ENCODE data around the gene BCLAF3.

The BCLAF3 gene

DNA sequence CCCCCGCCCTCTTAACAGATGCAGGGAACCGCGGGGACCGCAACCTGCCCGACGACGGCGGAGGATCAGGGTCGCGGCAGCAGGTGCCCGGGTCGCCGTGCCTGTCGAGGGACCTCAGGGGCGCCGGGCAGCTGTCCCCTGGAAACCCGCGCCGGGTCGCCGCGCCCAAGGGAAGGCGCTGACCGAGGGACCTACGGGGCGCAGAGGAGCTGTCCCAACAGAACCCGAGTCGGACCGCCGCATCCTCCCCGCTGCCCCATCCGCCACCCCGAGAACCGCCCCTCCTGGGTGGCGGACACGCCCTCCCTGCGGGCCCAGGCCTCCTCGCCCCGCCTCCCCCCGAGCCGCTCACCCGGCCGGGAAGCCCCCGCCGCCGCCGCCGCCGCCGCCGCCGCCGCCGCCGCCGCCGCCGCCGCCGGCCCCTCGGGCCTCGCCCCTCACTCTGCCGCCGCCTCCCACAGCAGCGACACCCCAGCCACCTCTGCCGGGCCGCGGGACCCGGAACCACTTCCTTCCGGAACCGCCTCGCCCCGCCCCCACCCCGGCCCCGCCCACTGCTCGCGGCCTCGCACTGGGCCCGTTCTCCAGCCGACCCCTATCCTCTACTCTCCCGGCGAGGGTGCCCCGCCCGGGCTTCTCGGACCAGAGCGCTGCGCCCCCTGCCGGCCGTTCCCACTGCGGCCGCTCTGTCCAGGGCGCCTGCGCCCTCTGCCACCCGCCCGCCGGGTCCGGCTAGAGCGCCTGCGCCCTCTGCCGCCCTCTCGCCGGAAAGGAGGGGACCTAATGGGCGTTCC lies at the start of gene BCLAF3:
Gene BCLAF3 (minus strand): TSS at position 506 of the 794 bp plus-strand sequence. CDS start 20,797 bp downstream, outside the sequence.
- DNase-seq: peak; percentile 88 to 93

DNA sequence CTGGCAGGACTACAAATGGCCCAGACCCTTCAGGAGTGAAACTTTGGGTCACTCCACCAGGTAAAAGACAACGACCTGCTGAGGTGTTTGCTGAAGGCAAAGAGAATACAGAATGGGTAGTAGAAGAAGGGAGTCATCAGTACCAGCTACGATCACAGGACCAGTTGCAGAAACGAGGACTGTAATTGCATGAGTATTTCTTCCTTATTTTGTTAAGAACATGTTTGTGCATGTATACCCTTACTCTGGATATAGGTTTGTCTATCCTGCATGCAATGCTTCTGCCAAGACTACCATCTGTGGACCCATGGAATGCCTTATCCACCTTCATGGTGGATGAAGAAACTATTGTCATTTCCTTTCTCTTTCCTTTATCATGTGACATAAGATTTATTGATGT lies 48.1 kb upstream of the BCLAF3 start:
- no peak for DNase-seq

DNA sequence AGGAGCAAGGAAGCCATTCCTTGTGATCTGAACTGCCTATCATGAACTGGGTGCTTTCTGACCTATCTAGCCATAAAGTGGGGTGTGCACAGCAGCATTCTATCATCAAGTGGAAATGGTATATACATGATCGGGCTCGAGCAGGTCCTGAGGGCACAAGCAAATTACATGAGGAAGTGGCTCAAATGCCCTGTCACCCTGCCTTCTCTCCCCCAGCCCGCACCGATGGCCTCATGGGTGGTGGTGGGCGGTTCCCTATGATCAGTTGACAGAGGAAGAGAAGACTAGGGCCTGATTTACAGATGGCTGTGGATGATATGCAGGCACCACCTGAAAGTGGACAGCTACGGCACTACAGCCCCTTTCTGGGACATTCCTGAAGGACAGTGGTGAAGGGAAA lies 46.3 kb upstream of the BCLAF3 start:
- no peak for DNase-seq

DNA sequence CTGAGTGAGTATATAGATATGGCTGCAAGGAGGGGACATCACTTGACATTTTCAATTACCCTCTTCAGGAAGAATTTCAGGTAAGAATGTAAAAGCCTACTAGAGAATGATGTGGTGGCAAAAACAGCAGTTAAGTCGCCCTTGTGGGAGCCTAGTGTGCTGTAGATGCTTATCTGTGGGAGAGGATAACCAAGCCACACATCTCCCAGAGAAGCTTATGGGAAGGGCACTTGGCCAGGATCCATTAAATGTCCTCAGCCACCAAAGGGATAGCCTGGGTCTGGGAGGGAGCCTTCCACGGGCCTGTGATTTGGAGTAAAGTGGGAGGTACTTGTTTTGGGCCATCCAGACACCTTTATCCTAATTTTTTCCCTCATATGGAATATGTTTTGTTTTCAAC lies 41.3 kb upstream of the BCLAF3 start:
- no peak for DNase-seq

DNA sequence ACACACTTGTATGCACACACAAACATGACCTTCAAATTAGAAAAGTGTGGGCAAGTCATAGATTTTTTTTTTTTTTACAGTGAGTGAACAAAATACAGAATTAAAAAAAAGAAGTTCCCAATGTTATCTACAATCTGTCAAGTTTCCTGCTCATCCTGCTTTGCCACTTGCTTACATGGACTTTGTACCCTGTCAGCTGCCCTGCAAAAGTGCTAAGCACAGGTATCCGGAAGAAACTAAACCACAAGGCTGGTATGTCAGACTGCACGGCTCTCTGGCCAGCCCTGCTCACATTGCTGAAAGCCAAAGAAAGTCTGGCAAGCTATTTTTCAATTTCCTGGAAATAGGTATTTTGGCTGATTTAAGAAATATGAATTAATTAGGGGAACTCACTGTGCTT lies 38.9 kb upstream of the BCLAF3 start:
- no peak for DNase-seq

DNA sequence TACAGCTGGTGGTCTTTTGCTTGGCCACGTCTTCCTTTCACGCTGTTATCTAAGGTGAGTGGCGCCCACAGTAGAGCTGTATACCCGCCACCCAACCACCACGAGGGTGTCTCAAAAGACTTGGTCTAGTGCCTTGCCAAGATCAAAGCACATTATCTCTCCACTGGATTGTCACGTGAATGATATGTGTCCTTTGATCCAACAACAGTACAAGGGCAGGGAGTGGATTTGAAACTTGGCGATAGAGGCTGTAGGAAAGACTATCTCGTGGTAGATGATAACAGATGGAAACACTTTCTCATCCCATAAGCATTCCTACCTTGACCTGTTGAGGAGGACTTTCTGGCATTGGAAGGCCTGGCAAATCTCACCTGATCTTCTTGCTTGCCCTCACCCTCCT lies 37.7 kb upstream of the BCLAF3 start:
- no peak for DNase-seq

DNA sequence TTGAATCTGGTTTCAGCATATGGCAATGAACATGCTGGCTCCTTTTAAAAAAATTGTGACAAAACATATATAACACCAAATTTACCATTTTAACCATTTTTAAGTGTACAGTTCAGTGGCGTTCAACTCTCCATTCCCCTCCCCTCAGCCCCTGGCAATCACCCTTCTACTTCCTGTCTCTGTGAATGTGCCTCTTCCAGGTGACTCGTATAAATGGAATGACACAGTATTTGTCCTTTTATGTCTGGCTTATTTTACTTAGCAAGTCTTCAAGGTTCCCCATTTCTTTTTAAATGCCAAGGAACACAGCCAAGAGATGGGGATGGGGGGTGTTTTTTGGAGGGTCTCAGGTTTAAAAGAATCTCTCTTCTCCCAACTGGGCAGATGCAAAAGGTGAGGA lies 35.4 kb upstream of the BCLAF3 start:
- DNase-seq: no peak

DNA sequence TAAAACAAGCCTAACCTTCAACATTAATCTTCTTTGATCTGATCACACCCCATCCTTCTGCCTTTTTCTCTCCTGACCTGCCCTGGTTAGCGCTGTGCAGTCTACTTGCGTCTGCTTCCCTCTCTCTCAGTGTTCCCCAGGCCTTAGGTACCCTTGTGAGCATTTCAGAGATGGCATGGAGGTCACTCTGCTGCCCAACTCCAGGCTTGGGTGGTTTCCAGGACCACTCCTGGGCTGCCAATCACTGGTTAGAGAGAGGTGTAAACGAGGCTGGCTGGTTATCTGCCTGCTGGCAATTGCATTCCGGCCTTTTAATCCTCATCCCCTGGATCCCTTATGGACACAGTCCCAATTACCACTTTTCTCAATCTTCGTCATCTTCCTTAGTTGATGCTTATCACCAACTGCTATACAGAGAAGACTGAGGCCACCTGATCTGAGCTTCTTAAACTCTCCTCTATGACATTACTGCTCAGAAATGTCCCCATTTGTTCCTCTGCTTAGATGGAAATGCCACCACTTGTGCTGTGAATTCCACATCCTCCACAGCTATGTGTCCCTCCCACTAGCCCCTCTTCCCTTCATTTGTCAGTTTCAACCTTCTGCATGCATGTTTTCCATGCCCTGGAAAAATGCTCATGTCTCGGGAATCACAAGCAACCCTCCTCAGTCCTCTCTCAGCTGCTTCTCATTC lies 29.0 kb upstream of the BCLAF3 start:
- no peak for DNase-seq

DNA sequence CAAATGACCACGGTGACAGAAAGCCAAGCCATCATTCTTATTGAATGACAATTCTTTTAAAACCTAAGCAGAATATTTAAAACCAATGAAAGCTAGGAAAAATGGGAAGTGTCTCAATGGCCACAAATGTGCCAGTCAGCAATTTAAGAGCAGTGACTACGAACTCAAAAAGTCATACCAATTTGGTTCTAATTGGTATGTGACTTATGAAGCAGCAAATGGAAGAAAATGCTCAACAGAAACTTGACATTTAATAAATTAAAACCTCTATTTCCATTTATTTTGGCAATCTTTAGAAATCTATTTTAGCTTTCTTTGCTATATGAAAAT lies 25.7 kb upstream of the BCLAF3 start:
- no peak for DNase-seq

DNA sequence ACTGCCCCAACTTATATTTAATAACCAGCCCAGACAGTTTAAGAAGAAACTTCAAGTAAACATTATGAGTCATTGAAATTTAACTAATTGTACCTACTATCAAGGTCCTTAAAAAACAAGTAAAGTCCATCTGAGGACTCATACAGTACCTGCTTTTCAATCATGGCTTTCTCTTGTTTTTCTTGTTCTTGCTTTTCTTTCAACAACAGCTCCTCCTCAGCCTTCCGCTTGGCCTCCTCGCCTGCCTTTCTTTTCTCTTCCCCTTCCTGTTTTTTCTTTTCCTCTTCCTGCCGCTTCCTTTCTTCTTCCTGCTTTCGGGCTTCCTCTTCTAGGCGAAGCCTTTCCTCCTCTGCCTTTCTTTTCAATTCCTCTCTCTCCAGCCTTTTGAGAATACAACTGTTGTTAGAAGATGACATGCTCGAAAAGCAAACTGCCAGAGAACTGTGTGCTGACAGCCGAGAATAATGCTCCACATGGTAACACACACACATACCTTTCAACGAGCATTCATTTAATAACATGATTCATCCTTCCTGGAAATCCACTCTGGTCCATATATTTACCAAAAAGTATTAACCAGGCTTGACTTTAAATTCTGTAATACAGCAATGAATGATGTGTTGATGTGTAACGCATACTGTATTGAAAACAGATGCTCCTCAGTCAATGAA lies 25.2 kb upstream of the BCLAF3 start:
- DNase-seq: no peak

DNA sequence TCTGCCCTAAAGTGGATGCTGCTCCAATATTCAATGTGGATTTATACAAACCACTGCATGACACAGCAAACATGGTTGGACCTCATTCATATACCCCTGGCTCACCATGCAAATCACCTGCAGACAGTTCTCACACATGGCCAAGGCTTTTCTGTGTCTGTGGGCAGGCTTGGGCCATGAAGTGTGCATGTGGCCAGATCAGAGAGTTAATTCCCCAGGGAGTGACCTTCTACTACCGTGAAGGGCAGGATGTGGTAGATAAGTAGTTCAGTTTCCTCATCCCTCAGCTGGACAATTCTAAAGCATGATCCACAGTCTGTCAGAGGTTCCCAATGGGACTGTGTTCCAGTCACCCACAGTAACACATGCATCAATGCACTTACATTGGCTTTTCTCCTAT lies 24.6 kb upstream of the BCLAF3 start:
- DNase-seq: no peak

DNA sequence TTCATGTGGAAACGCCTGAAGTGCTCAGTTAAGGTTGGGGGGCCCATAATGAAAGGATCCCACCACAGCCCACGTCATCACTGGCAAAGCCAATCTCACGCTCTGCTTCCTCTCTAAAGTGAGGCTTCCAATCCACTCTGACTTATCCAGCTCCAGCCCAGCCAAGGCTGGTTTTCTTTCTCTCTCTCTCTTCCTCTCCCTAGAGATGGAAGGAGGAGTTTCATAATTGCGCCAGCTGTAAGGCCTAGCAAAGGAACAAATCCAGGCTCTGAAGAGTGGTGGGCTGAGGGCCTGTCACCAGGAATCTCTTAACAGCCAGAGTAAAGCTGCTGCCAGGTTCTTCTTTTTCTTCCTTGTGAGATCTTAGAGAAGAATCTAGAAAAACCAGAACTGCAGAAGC lies 20.7 kb upstream of the BCLAF3 start:
- DNase-seq: no peak

DNA sequence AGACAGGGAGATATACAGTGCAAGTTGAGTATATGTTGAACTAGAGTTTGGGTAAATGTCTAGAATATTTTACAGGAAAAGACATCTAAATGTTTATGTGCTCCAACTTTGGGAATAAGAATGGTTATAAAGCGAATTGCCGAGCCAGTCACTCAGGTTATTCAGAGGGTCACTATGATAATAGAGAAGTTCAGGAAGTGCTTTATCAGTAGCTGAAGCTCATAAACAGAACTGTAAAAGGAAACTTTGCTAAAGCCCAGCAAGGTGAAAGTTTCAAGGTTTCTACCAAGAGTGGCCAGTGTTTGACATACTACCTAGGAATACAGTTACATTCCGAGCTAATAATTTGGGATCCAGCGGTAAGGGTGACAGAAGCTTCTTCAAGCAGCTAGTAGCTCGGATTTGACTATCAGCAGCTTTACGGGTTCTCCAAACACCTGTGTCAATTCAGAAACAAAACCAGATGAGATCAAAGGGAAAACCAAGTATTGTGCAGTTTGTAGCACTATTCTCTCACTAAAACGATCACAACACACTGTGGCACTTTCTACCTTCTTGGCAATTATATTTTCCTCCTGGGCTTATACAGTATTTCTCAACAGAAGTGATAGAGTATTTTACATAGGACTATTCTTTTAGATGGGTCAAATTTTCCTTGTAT lies 17.2 kb upstream of the BCLAF3 start:
- DNase-seq: no peak

DNA sequence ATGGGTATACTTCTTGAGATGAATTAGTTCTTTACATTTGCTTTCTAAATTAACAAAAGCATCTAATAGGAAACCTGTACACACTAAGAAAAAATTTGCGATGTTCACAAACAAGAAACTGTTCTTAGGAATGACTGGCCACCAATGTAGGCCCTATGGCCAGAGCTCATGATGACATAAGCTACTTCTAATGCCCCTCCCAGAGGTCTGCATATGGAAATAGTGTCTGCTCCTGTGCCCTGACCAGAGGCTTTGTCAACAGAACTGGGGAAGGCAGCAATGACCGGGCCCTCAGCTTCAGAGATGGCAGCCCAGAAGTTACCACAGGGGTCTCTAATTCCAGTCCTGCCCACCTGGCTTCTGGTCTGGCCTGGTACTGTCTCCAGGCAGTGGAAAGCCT lies 15.0 kb upstream of the BCLAF3 start:
- DNase-seq: no peak

DNA sequence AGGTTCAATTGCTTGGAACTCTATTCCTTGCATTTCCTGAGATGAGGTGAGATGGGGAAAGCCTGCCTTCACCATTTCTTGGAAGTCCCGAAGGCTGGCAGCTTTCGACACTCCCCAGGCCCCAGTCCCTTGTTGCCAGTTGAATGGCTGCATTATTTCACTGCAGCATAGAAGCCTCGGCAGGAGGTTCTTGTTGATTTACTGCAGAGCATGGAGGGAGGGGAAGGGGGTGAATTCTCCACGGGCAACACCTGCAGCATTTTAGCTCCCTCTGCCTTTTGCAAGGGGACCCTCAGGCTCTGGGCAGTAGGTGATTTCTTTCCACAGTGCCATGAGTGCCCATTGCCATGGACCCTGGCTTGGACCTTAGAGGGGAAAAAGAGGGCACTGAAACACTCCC lies 10.7 kb upstream of the BCLAF3 start:
- DNase-seq: no peak

DNA sequence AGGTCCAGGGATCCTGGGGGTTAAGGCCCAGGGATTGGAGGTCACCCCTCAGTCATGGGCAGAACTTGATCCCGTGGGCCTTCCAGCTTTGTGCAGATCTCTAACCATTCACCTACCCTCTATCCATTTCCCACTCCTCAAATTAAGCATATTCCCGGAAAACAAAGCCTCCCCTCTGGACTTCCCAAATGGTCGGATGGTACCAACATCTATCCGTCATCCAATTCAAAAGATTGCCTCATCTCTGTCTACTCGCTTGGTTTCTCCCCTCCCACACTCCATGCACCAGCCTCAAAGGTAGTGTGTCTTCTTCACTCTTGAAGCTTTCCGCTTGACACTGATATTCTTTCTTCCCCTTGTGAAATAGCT lies 473 bp upstream of the BCLAF3 start:
- DNase-seq: peak in 1 of 2 experiments; percentile 22

DNA sequence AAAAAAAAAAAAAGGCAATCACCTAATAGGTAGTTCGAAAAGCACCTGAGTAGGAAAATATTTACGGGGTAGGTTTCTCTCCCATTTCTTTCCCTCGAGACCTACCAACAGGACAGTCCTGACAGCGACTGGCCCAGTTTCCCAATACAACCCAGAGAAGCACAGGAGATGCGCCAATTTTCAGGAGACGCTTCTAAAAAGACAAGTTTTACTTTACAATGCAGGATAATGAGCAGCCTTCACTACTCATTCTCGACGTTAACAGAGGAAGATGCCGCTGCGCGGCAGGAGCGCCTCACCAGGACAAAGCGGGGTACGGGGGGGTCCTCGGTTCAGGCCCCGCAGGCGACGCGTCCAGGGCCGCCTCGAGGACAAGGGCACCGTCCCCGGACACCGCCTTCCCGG lies 708 bp downstream of the BCLAF3 start:
- DNase-seq: no peak

DNA sequence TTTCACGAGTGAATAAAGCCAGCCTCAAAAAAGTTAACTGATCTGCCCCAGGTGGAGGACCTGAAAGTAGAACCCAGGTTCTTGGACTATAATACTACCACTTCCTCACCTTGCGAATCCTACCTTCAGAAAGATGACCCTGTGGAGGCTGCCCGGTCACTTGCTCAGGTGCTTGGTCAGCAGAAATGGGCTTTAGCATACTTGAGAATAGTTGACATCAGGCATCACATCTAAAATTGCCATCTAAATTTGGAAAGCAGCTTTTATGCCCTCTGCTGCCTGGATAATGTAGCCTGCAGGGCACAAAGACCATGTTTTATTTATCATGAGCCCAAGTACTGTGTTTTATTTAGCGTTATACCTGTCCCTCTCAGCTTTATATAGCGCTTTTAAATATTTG lies 3.0 kb downstream of the BCLAF3 start:
- DNase-seq: no peak

DNA sequence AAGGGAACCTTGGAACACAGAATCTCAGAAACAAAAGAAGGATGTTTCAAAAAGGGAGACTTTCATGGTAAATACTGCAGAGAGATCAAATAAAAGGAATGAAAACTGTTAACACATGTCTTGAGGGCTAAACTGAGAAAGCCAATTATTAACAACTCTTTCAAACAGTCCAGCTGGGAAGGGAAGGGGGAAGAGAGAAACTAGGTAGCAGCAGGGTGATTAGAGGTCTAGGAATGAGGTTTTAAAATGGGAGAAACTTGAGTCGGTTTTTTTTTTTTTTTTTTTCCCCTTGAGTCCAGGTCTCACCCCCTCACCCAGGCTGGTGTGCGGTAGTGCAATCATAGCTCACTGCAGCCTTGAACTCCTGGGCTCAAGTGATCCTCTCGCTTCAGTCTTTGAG lies 4.3 kb downstream of the BCLAF3 start:
- DNase-seq: no peak

DNA sequence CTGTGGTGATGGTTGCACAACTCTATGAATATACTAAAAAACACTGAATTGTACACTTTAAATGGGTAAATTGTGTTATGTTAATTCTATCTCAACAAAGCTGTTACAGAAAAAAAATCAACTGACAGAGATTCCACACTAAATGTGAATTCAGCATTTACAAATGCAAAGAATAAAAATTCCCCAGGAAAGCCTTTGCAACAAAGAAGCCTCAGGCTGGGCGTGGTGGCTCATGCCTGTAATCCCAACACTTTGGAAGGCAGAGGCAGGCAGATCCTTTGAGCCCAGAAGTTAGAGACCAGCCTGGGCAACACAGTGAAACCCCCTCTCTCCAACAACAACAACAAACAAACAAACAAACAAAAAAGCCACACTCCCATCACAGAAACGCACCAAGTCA lies 8.9 kb downstream of the BCLAF3 start:
- DNase-seq: no peak

DNA sequence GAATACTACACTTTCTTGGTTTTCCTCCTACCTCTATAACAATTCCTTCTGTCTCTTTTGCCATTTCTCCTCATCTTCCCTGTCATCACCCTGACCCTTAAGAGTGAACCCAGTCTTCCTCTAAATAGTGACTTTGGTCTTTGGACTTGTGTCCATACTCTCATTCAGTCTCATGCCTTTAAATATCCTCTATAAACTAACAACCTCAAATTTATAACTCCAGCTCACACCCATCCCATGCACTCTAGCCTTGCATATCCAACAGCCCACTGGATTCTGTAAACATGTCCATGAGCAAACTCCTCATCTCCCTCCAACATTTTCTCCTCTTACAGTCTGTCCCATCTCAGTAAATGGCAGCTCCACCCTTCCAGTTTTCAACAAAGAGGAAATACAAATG lies 15.0 kb downstream of the BCLAF3 start:
- DNase-seq: no peak

DNA sequence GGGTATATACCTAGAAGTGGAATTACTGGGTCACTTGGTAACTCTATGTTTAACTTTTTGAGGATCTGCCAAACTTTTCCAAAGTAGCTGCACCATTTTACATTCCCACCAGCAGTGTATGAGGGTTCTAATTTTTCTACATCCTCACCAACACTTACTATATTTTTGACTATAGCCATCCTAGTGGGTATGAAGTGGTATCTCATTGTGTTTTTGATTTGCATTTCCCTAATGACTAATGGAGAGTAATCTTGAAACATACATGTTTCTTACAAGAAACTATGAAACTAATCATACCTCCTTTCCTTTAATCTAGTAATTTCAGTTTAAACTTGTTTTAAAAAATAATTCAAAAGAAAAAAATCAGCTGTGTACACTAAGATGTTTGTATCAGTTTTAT lies 17.9 kb downstream of the BCLAF3 start:
- no peak for DNase-seq

DNA sequence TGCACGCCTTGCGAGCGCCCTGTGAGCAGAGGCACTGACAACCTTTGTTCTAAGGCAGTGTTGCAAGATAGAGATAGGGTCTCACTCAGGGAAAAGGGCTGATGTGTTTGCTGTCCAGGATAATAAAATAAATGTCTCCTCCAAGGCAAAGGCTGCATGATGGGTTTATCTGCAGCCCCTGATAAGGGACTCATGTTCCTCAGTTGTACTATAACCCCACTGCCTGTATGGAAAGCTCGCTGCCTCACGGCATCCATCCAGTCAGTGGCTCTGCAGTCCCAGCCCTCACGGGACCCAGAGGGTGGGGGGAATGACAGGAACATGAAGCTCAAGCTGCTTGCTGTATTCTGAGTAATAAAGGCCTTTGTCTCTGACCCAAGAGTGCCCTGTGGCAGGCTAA lies 22.6 kb downstream of the BCLAF3 start:
- DNase-seq: no peak

DNA sequence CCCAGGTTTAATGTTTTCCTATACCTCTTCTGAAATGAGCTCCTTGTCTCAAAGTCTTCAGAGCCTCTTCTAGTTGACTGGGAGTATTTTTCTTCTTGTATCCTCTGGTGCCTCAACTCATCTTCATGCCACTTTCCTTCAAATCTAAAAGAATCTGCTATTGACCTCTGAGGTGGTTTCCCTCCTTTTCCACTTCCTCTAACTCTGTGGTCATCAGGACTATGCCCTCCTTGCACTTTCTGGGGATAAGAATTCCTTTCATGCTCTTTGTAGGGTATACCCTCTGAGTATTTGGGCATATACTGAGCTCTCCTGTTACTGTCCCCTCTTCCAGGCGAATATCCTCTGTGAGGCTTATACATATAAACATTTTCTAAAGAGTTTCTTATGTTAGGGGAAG lies 24.8 kb downstream of the BCLAF3 start:
- DNase-seq: no peak

Measured in activated T-cell treated with anti-CD3 and anti-CD28 coated beads, Interleukin-2, amount 50 U/mL, for 48 hours (primary cell).